Measurements from ENCODE around the gene DAND5.
A peak's percentile ranks its signal among the peaks of the same experiment; 100 is the strongest.

DAND5 gene

DNA sequence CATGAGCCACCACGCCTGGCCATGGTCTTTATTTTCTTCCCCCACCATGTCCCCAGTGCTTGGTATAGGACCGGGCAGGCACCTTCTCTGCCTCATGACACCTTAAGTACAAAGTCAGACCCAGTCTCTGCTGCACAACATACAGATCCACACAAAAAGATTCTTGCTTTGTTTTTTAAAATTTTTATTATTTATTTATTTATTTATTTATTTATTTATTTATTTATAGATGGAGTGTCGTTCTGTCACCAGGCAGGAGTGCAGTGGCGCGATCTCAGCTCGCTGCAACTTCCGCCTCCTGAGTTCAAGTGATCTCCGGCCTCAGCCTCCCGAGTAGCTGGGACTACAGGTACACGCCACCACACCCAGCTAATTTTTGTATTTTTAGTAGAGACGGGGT is 23.4 kb downstream of the DAND5 start:
- H3K27me3 Mint-ChIP-seq (ENCODE audit: low read depth, poor library complexity) = peaks cover 18% of the 10 kb centered on the region
- H3K9me3 Mint-ChIP-seq = peaks cover 10% of the 10 kb centered on the region
- TF ChIP-seq, protein P1, sequence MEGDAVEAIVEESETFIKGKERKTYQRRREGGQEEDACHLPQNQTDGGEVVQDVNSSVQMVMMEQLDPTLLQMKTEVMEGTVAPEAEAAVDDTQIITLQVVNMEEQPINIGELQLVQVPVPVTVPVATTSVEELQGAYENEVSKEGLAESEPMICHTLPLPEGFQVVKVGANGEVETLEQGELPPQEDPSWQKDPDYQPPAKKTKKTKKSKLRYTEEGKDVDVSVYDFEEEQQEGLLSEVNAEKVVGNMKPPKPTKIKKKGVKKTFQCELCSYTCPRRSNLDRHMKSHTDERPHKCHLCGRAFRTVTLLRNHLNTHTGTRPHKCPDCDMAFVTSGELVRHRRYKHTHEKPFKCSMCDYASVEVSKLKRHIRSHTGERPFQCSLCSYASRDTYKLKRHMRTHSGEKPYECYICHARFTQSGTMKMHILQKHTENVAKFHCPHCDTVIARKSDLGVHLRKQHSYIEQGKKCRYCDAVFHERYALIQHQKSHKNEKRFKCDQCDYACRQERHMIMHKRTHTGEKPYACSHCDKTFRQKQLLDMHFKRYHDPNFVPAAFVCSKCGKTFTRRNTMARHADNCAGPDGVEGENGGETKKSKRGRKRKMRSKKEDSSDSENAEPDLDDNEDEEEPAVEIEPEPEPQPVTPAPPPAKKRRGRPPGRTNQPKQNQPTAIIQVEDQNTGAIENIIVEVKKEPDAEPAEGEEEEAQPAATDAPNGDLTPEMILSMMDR (IDR thresholded peaks at IDR 0.05) = no peak
- H3K4me1 Mint-ChIP-seq = peaks cover 10% of the 10 kb centered on the region
- no peaks in the 10 kb centered on the region for H3K36me3 Mint-ChIP-seq (ENCODE audit: low read depth)
- H3K27ac Mint-ChIP-seq = no peak overlapping the region
- DNase-seq = no peak
- no peak overlapping the region for H3K4me3 Mint-ChIP-seq

- Mint-ChIP-seq H3K9me3 (peaks cover 10% of the 10 kb centered on the region), H3K27me3 (ENCODE audit: low read depth, poor library complexity) (peaks cover 26% of the 10 kb centered on the region), H3K27ac (no peak overlapping the region), H3K4me1 (peaks cover 10% of the 10 kb centered on the region), H3K4me3 (no peak overlapping the region), H3K36me3 (ENCODE audit: low read depth) (no peaks in the 10 kb centered on the region)
- TF ChIP-seq, protein P1 (IDR thresholded peaks at IDR 0.05) = no peak
- no peak for DNase-seq
Observed at GRCh38 chr19:12993562-12993961, 24.2 kb downstream of the DAND5 start.

DNA sequence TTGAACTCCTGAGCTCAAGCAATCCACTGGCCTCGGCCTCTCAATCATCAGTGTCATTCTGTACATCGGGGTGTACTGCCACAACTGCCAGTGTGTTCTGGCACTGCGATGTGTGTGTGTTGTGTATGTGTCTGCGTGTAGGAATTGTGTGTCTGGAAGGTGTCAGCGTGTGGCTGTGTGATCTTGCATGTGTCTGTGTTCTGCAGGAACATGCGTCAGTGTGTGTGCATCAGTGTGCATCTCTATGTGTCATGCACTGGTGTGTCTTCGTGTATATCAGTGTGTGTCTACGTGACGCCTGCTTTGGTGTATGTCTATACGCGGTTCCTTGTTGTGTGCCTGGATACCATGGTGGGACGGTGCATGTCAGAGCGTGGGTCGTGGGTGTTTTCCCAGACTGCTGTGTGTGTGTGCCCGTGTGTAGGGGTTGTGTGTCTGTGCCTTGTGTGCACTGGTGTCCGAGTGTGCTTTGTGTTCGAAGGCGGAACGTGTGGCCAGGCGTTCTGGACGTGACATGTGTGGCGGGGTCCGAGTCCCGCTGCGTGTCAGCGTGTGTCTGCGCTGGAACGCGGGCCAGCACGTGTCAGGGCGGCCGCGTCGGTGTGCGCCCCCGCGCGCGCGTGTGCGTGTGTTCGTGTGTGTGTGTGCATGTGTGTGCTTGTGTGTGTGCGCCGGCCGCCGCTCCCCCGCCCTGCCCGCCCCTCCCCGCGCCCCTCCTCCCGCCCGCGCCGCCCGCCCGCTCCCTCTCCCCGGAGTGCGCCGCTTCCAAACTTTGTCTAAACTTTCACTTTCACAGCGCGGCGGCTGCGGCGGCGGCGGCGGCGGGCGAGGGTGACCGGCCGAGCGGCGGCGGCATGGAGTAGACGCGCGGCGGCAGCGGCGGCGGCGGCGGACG is 25.6 kb downstream of the DAND5 start, which contains the start of gene NFIX:
NFIX (plus strand) TSS at position 775 of the 895 bp plus-strand sequence. CDS start 363 bp downstream, outside the sequence.
- peak within 1 kb of the TSS; percentile 83 for H3K4me3 Mint-ChIP-seq
- H3K27ac Mint-ChIP-seq = no peak within 1 kb of the TSS
- peak; percentile 78 for DNase-seq
- TF ChIP-seq, protein P1 (IDR thresholded peaks at IDR 0.05) = no peak
- H3K27me3 Mint-ChIP-seq (ENCODE audit: low read depth, poor library complexity) = peaks cover 40% of the 10 kb centered on the region
- H3K9me3 Mint-ChIP-seq = peaks cover 10% of the 10 kb centered on the region
- H3K36me3 Mint-ChIP-seq (ENCODE audit: low read depth) = no peaks in the 10 kb centered on the region
- peaks cover 10% of the 10 kb centered on the region for H3K4me1 Mint-ChIP-seq

DNA sequence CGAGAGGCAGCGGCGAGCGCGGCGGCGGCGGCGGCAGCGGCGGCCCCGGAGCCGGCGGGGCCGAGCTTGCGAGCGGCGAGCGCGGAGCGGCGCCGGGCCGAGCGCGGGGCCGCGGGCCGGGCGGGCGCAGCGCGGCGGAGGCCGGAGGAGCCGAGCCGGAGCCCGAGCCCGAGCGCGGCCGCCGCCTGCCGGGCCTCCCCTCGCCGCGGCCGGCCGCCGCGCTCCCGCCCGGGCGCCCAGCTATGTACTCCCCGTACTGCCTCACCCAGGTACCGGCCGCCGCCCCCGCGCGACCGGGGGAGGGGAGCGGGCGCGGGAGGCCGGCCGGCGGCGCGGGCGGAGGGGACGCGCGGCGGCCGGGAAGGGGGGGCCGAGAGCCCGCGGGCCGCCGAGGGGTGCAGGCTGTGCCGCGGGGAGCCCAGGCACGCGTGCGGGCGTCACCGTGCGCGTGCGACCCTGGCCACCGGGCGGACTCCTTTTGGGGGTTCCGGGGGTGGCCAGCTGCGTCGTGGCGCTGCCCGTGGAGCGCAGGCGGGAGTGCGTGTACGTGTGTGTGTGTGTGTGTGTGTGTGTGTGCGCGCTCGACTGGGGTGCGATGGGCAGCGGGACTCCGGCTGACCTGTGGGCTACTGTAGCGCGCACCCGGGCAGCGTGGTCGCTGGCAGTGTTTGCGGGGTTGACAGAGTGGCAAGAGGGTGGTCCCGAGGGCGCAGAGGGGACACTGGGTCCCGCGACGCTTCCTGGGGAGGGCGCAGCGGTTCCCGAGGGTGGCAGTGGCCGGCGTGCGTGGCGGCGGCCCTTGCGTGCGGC is 26.4 kb downstream of the DAND5 start:
- Mint-ChIP-seq H3K36me3 (ENCODE audit: low read depth) (no peaks in the 10 kb centered on the region), H3K4me1 (peaks cover 7% of the 10 kb centered on the region), H3K4me3 (peak overlapping the region; percentile 28), H3K9me3 (peaks cover 10% of the 10 kb centered on the region), H3K27me3 (ENCODE audit: low read depth, poor library complexity) (peaks cover 48% of the 10 kb centered on the region), H3K27ac (no peak overlapping the region)
- TF ChIP-seq, protein P1 (IDR thresholded peaks at IDR 0.05) = no peak
- DNase-seq = no peak

GRCh38 chr19:12996406-12997094 is 27.2 kb downstream of the DAND5 start:
- Mint-ChIP-seq H3K9me3 (peaks cover 10% of the 10 kb centered on the region), H3K4me1 (peaks cover 5% of the 10 kb centered on the region), H3K27ac (no peak overlapping the region), H3K36me3 (ENCODE audit: low read depth) (no peaks in the 10 kb centered on the region), H3K4me3 (no peak overlapping the region), H3K27me3 (ENCODE audit: low read depth, poor library complexity) (peaks cover 56% of the 10 kb centered on the region)
- TF ChIP-seq, protein P1 (IDR thresholded peaks at IDR 0.05) = no peak
- no peak for DNase-seq

Measured in nephron progenitor cell (in vitro differentiated cells).